Muscle layer of duodenum (tissue), 2 donors: Measurements from ENCODE around the gene PPP1R12B.
"Not testable (repeated sequence)": the region's sequence is repeated elsewhere in the genome, so short reads cannot be mapped to it uniquely, and the experiment has no call there.

Experiments used
- H3K27ac ChIP-seq: one replicate; pipeline ENCODE4 v1.7.0; 2013; ENCODE audit warnings: mild to moderate bottlenecking, low read length
- H3K27me3 ChIP-seq: one replicate; pipeline ENCODE4 v1.7.0; 2013; ENCODE audit warnings: low read depth, mild to moderate bottlenecking, control low read depth, low read length
- H3K36me3 ChIP-seq, 2 donors: one replicate each; pipeline ENCODE4 v1.7.0; 2013; ENCODE audit warnings: low read length in 2 of 2, control low read depth in 1 of 2, mild to moderate bottlenecking in 1 of 2; ENCODE audit not compliant: insufficient read depth in 2 of 2, control insufficient read depth in 1 of 2
- H3K4me1 ChIP-seq, 2 donors: one replicate each; pipeline ENCODE4 v1.7.0; 2013; ENCODE audit warnings: low read length in 2 of 2, mild to moderate bottlenecking in 2 of 2, control low read depth in 1 of 2, moderate library complexity in 1 of 2; ENCODE audit not compliant: insufficient read depth in 2 of 2, control insufficient read depth in 1 of 2
- H3K4me3 ChIP-seq, 2 donors: one replicate each; pipeline ENCODE4 v1.7.0; 2013; ENCODE audit warnings: low read length in 2 of 2, low read depth in 1 of 2, mild to moderate bottlenecking in 1 of 2
- H3K9me3 ChIP-seq, 2 donors: one replicate each; pipeline ENCODE4 v1.7.0; 2013; ENCODE audit warnings: low read length in 2 of 2, control low read depth in 1 of 2, mild to moderate bottlenecking in 1 of 2; ENCODE audit not compliant: control insufficient read depth in 1 of 2
- donor health status: healthy.

The PPP1R12B gene

GRCh38 chr1:202544766-202545449 lies 196.4 kb downstream of the PPP1R12B start:
- not testable (repeated sequence) for H3K4me1 ChIP-seq, H3K36me3 ChIP-seq, H3K27me3 ChIP-seq, H3K9me3 ChIP-seq
- peak overlapping the region in 1 of 2 donors; percentile 41 for H3K4me3 ChIP-seq
- H3K27ac ChIP-seq, result peak overlapping the region; percentile 28

GRCh38 chr1:202545647-202546303 lies 197.3 kb downstream of the PPP1R12B start:
- not testable (repeated sequence) for H3K9me3 ChIP-seq, H3K4me1 ChIP-seq, H3K27me3 ChIP-seq, H3K36me3 ChIP-seq
- Histone ChIP-seq H3K4me3 (peak overlapping the region in 1 of 2 donors; percentile 41), H3K27ac (peak overlapping the region; percentile 67)

GRCh38 chr1:202546377-202546776 lies 197.9 kb downstream of the PPP1R12B start:
- not testable (repeated sequence) for H3K9me3 ChIP-seq, H3K36me3 ChIP-seq, H3K27me3 ChIP-seq, H3K4me1 ChIP-seq
- Histone ChIP-seq H3K4me3 (peak overlapping the region in 1 of 2 donors; percentile 41), H3K27ac (peak overlapping the region; percentile 67)

- not testable (repeated sequence) for H3K4me1 ChIP-seq, H3K4me3 ChIP-seq
- H3K27ac ChIP-seq, result peak overlapping the region; percentile 67
These were observed 198.3 kb downstream of the PPP1R12B start for GRCh38 chr1:202546796-202547195.

GRCh38 chr1:202547215-202547614 lies 198.7 kb downstream of the PPP1R12B start:
- H3K36me3 ChIP-seq, result no peaks in the 10 kb centered on the region
- no peaks in the 10 kb centered on the region for H3K9me3 ChIP-seq

More at GRCh38 chr1:202546796-202547195, 198.3 kb downstream of the PPP1R12B start:
- H3K27me3 ChIP-seq, H3K36me3 ChIP-seq, H3K9me3 ChIP-seq: not testable (repeated sequence)

GRCh38 chr1:202550088-202550487 lies 201.6 kb downstream of the PPP1R12B start:
- H3K27me3 ChIP-seq, H3K4me3 ChIP-seq, H3K9me3 ChIP-seq, H3K36me3 ChIP-seq: not testable (repeated sequence)
- Histone ChIP-seq H3K4me1 (peaks cover 0 to 16% of the 10 kb centered on the region in 2 donors), H3K27ac (peak overlapping the region; percentile 31)

More at GRCh38 chr1:202547215-202547614, 198.7 kb downstream of the PPP1R12B start:
- peak overlapping the region; percentile 67 for H3K27ac ChIP-seq
- no peaks in the 10 kb centered on the region for H3K27me3 ChIP-seq
- H3K4me1 ChIP-seq, result peaks cover 0 to 6% of the 10 kb centered on the region in 2 donors
- no peak overlapping the region for H3K4me3 ChIP-seq

- H3K27ac ChIP-seq, result peak overlapping the region; percentile 56
These were observed 203.2 kb downstream of the PPP1R12B start for GRCh38 chr1:202551683-202552082.

GRCh38 chr1:202552615-202553014 lies 204.1 kb downstream of the PPP1R12B start:
- peak overlapping the region; percentile 56 for H3K27ac ChIP-seq
- H3K4me1 ChIP-seq, result peaks cover 0 to 15% of the 10 kb centered on the region in 2 donors
- not testable (repeated sequence) for H3K4me3 ChIP-seq, H3K9me3 ChIP-seq, H3K36me3 ChIP-seq, H3K27me3 ChIP-seq

More at GRCh38 chr1:202551683-202552082, 203.2 kb downstream of the PPP1R12B start:
- H3K36me3 ChIP-seq, result no peaks in the 10 kb centered on the region
- peaks cover 0 to 15% of the 10 kb centered on the region in 2 donors for H3K4me1 ChIP-seq
- H3K4me3 ChIP-seq, result no peak overlapping the region
- H3K9me3 ChIP-seq, result no peaks in the 10 kb centered on the region
- H3K27me3 ChIP-seq, result no peaks in the 10 kb centered on the region

- H3K36me3 ChIP-seq, H3K4me3 ChIP-seq, H3K27me3 ChIP-seq, H3K9me3 ChIP-seq: not testable (repeated sequence)
- H3K4me1 ChIP-seq, result peaks cover 0 to 19% of the 10 kb centered on the region in 2 donors
- H3K27ac ChIP-seq, result peak overlapping the region; percentile 45
These were observed 204.6 kb downstream of the PPP1R12B start for GRCh38 chr1:202553078-202553477.

- Histone ChIP-seq H3K4me3 (no peak overlapping the region), H3K27me3 (no peaks in the 10 kb centered on the region), H3K4me1 (peaks cover 0 to 19% of the 10 kb centered on the region in 2 donors), H3K27ac (peak overlapping the region; percentile 45), H3K36me3 (no peaks in the 10 kb centered on the region), H3K9me3 (no peaks in the 10 kb centered on the region)
These were observed 205.1 kb downstream of the PPP1R12B start for GRCh38 chr1:202553560-202554038.

- H3K27ac ChIP-seq, H3K9me3 ChIP-seq, H3K4me3 ChIP-seq, H3K36me3 ChIP-seq, H3K27me3 ChIP-seq: not testable (repeated sequence)
- H3K4me1 ChIP-seq, result peaks cover 0 to 19% of the 10 kb centered on the region in 2 donors
These were observed 206.1 kb downstream of the PPP1R12B start for GRCh38 chr1:202554619-202555018.
